GM10266 (cell line): Measurements from ENCODE around the gene NT5E.

Experiments
- DNase-seq: peaks from one replicate; pipeline ENCODE4 v3.0.0; 2012; ENCODE audit errors: extremely low spot score
- CTCF ChIP-seq: IDR thresholded peaks from 2 replicates; pipeline ENCODE4 v1.5.1; 2012; ENCODE audit warnings: mild to moderate bottlenecking, low read depth; ENCODE audit not compliant: control insufficient read depth, insufficient read depth; ENCODE audit errors: missing control alignments

The NT5E gene

GRCh38 chr6:85460154-85460920 lies 10.5 kb downstream of the NT5E start:
- TF ChIP-seq CTCF, result no peak
- DNase-seq, result no peak

- peak; percentile 61 for DNase-seq
- no peak for TF ChIP-seq CTCF
These were observed 11.3 kb downstream of the NT5E start for GRCh38 chr6:85460921-85461797.

GRCh38 chr6:85461798-85462170 lies 11.9 kb downstream of the NT5E start:
- TF ChIP-seq CTCF, result no peak
- DNase-seq, result no peak

- no peak for DNase-seq
- TF ChIP-seq CTCF, result no peak
These were observed 12.8 kb downstream of the NT5E start for GRCh38 chr6:85462673-85463072.

GRCh38 chr6:85463621-85464259 lies 13.9 kb downstream of the NT5E start:
- no peak for DNase-seq
- no peak for TF ChIP-seq CTCF

- no peak for TF ChIP-seq CTCF
- no peak for DNase-seq
These were observed 14.4 kb downstream of the NT5E start for GRCh38 chr6:85464260-85464644.

- DNase-seq, result no peak
- TF ChIP-seq CTCF, result no peak
These were observed 14.9 kb downstream of the NT5E start for GRCh38 chr6:85464722-85465150.
